Panc1 (cell line): ENCODE measurements around the gene NGB. TPM values are rescaled to one million over a fixed set of nuclear protein-coding genes. Genes with fewer than 3 reads are reported as not detected.

Experiments
- ATAC-seq: fragments of 200-7000 bp; cut with Tn5 transposase; 2 replicates; pipeline ENCODE4 v1.9.1; 2020; ENCODE audit warnings: mild to moderate bottlenecking, moderate library complexity
- BruUV-seq: library from RNA; stranded (reverse); fragments of 400-500 nt; replicated peaks from 2 replicates; lab custom pipeline; 2021; lab: Mats Ljungman, UMichigan
- CTCF ChIA-PET: fragments of 300-600 bp; sonication (Branson Sonifier 250); formaldehyde crosslinking; loops from one replicate; lab custom pipeline; 2022; ENCODE audit warnings: antibody characterized with exemption; lab: Charles Lee
- POLR2A ChIA-PET: fragments of 300-600 bp; sonication (Branson Sonifier 250); formaldehyde crosslinking; loops from one replicate; lab custom pipeline; 2022; ENCODE audit warnings: antibody characterized with exemption; lab: Charles Lee
- DNase-seq: peaks from one replicate; pipeline ENCODE4 v3.0.0-alpha.2; 2010; ENCODE audit warnings: low read depth, low spot score
- H3K27ac ChIP-seq: 2 replicates; pipeline ENCODE4 v1.5.1; 2011; ENCODE audit warnings: mild to moderate bottlenecking, low read length, inconsistent platforms
- H3K27me3 ChIP-seq: fragments of 200-500 bp; sonication (Bioruptor generic); 2 replicates; pipeline ENCODE4 v1.6.0; 2014; ENCODE audit warnings: low read length, inconsistent platforms; ENCODE audit not compliant: control insufficient read depth, insufficient read depth
- H3K36me3 ChIP-seq: fragments of 200-500 bp; sonication (Bioruptor generic); 2 replicates; pipeline ENCODE4 v1.5.1; 2014; ENCODE audit warnings: inconsistent platforms, mild to moderate bottlenecking, low read length, moderate library complexity; ENCODE audit not compliant: control insufficient read depth, insufficient read depth
- H3K4me1 ChIP-seq: 2 replicates; pipeline ENCODE4 v1.5.1; 2011; ENCODE audit warnings: inconsistent platforms, mild to moderate bottlenecking, low read length, moderate library complexity; ENCODE audit not compliant: control insufficient read depth, insufficient read depth
- H3K4me3 ChIP-seq, 2 experiments: 2 replicates each; pipeline ENCODE4 v1.5.1; 2011 to 2012; ENCODE audit warnings: low read depth in 2 of 2, low read length in 2 of 2, mild to moderate bottlenecking in 2 of 2, inconsistent platforms in 1 of 2, moderate library complexity in 1 of 2
- H3K9me3 ChIP-seq: fragments of 200-500 bp; sonication (Bioruptor generic); 2 replicates; pipeline ENCODE4 v1.5.1; 2014; ENCODE audit warnings: low read depth, mild to moderate bottlenecking, inconsistent platforms, low read length, moderate library complexity; ENCODE audit not compliant: control insufficient read depth, insufficient read depth
- CTCF ChIP-seq: fragments of 450-650 bp; IDR thresholded peaks from 2 replicates; pipeline ENCODE4 v1.5.1; 2017; ENCODE audit warnings: mild to moderate bottlenecking
- POLR2AphosphoS5 ChIP-seq: IDR thresholded peaks from 2 replicates; pipeline ENCODE4 v1.6.1; 2012; ENCODE audit warnings: mild to moderate bottlenecking, low read depth, low read length, moderate library complexity
- REST ChIP-seq, 2 experiments: IDR thresholded peaks; 2 replicates each; pipeline ENCODE4 v1.6.1; 2011 to 2012; ENCODE audit warnings: low read depth in 2 of 2, control low read depth in 1 of 2, low read length in 1 of 2, mild to moderate bottlenecking in 1 of 2, moderate library complexity in 1 of 2; ENCODE audit not compliant: insufficient read depth in 1 of 2
- SIN3A ChIP-seq: IDR thresholded peaks from 2 replicates; pipeline ENCODE4 v1.6.1; 2012; ENCODE audit warnings: low read depth, mild to moderate bottlenecking, low read length, moderate library complexity, borderline replicate concordance; ENCODE audit not compliant: insufficient read depth
- TCF7L2 ChIP-seq: IDR thresholded peaks from 2 replicates; pipeline ENCODE4 v1.6.1; 2011; ENCODE audit warnings: mild to moderate bottlenecking, low read depth, low read length, inconsistent platforms
- in situ Hi-C: cut with HindIII; loops from 2 replicates; pipeline ENCODE4 v1.10.0; 2016; ENCODE audit warnings: low sequenced_read_pairs, low pct_unique_long_range_greater_than_20kb
- intact Hi-C: fragments of 100-400 bp; cut with micrococcal nuclease; formaldehyde crosslinking; loops from one replicate; pipeline ENCODE4 v1.10.0; 2022; ENCODE audit not compliant: unreplicated experiment
- total RNA-seq: library from RNA; stranded (reverse); gene quantifications from one replicate; pipeline ENCODE4 v1.2.1, GENCODE V29; 2021; ENCODE audit not compliant: unreplicated experiment

The NGB gene
- total RNA-seq, 1 experiment from 2014 or later: not detected

- H3K36me3 ChIP-seq: no peaks in the 10 kb centered on the region
- no peaks in the 10 kb centered on the region for H3K9me3 ChIP-seq
- ATAC-seq (no peak), DNase-seq (no peak)
- no TSS peak for BruUV-seq
- ChIA-PET CTCF (interaction anchor here (0.7 kb wide), 1 partner anchor 256 kb away, joined by 8 read pairs; no protein-coding TSS in a partner anchor), POLR2A (no interaction called here)
- TF ChIP-seq TCF7L2 (no peak), POLR2AphosphoS5 (no peak), SIN3A (no peak), REST (IDR thresholded peaks at IDR 0.05; ENCODE audit: insufficient read depth in 1 of 2, low read depth in 2 of 2, low read length in 1 of 2) (no peak), CTCF (no peak)
- peaks cover 4% of the 10 kb centered on the region for H3K4me1 ChIP-seq
- H3K27ac ChIP-seq: no peak overlapping the region
- intact Hi-C loops: no loop called here
- H3K4me3 ChIP-seq: no peak overlapping the region
- in situ Hi-C loops: no loop called here
- no peaks in the 10 kb centered on the region for H3K27me3 ChIP-seq
Observed at GRCh38 chr14:77265187-77265515, 5.9 kb downstream of the NGB start.

GRCh38 chr14:77264466-77265186 is 6.4 kb downstream of the NGB start:
- Histone ChIP-seq H3K4me1 (peaks cover 4% of the 10 kb centered on the region), H3K36me3 (no peaks in the 10 kb centered on the region), H3K4me3 (no peak overlapping the region), H3K27ac (no peak overlapping the region), H3K27me3 (no peaks in the 10 kb centered on the region), H3K9me3 (no peaks in the 10 kb centered on the region)
- ATAC-seq (no peak), DNase-seq (no peak)
- no TSS peak for BruUV-seq
- TF ChIP-seq CTCF: no peak
- TF ChIP-seq TCF7L2: no peak
- TF ChIP-seq SIN3A: no peak
- no peak for TF ChIP-seq REST (IDR thresholded peaks at IDR 0.05; ENCODE audit: insufficient read depth in 1 of 2, low read depth in 2 of 2, low read length in 1 of 2)
- TF ChIP-seq POLR2AphosphoS5: no peak
- ChIA-PET POLR2A (no interaction called here), CTCF (no interaction called here)
- in situ Hi-C loops (no loop called here), intact Hi-C loops (no loop called here)
